ENCODE data around the gene TRMT61A. TPM values are rescaled to one million over a fixed set of nuclear protein-coding genes. Genes with fewer than 3 reads are reported as not detected.

The TRMT61A gene
- total RNA-seq, 1 donor: 8.2 TPM

GRCh38 chr14:103514596-103515421 is 14.2 kb upstream of the TRMT61A start:
- DNase-seq (ENCODE audit: low read depth): no peak
- no peak for TF ChIP-seq CTCF (IDR thresholded peaks at IDR 0.05; ENCODE audit: insufficient read depth, low read depth, low read length)
- no peak overlapping the region for H3K4me3 ChIP-seq (ENCODE audit: low read depth, low read length)

GRCh38 chr14:103516426-103517173 is 12.4 kb upstream of the TRMT61A start:
- H3K4me3 ChIP-seq (ENCODE audit: low read depth, low read length): no peak overlapping the region
- DNase-seq (ENCODE audit: low read depth): no peak
- no peak for TF ChIP-seq CTCF (IDR thresholded peaks at IDR 0.05; ENCODE audit: insufficient read depth, low read depth, low read length)

- DNase-seq (ENCODE audit: low read depth): no peak
- TF ChIP-seq CTCF (IDR thresholded peaks at IDR 0.05; ENCODE audit: insufficient read depth, low read depth, low read length): no peak
- no peak overlapping the region for H3K4me3 ChIP-seq (ENCODE audit: low read depth, low read length)
Measured at GRCh38 chr14:103517174-103517566, 11.8 kb upstream of the TRMT61A start.

- H3K4me3 ChIP-seq (ENCODE audit: low read depth, low read length): no peak overlapping the region
- no peak for DNase-seq (ENCODE audit: low read depth)
- TF ChIP-seq CTCF (IDR thresholded peaks at IDR 0.05; ENCODE audit: insufficient read depth, low read depth, low read length): no peak
Measured at GRCh38 chr14:103517721-103518421, 11.1 kb upstream of the TRMT61A start.

GRCh38 chr14:103518422-103519042 is 10.5 kb upstream of the TRMT61A start:
- peak; percentile 89 for TF ChIP-seq CTCF (IDR thresholded peaks at IDR 0.05; ENCODE audit: insufficient read depth, low read depth, low read length)
- no peak for DNase-seq (ENCODE audit: low read depth)
- no peak overlapping the region for H3K4me3 ChIP-seq (ENCODE audit: low read depth, low read length)

- no peak for TF ChIP-seq CTCF (IDR thresholded peaks at IDR 0.05; ENCODE audit: insufficient read depth, low read depth, low read length)
- no peak overlapping the region for H3K4me3 ChIP-seq (ENCODE audit: low read depth, low read length)
- no peak for DNase-seq (ENCODE audit: low read depth)
Measured at GRCh38 chr14:103519043-103519836, 9.8 kb upstream of the TRMT61A start.

Measured in fibroblast of villous mesenchyme (primary cell).